ENCODE data around the gene TMPRSS3. TPM values are rescaled to one million over a fixed set of nuclear protein-coding genes. Genes with fewer than 3 reads are reported as not detected.

The TMPRSS3 gene
- total RNA-seq, 2 donors from 2014 or later, result 12.5 to 12.7 TPM

DNA sequence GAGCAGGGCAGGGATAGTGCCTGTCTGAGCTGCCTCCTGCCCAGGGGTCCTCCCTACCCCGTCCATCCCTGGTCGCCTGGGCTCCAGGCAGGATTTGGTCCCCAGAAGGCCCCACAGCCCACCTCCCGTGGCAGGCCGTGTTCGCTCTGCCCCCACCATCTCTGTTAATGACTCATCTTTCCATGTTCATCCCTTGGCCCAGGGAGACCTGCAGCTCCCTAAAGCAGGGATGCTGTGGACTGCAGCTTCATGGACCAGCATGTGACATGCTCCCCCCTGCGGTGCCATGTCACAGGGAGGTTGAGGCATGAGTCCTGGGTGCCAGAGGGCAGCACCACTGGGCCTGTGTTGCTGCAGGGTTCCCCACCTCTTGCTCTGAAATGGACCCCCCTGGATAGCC, 34.7 kb upstream of the TMPRSS3 start:
- DNase-seq, result no peak
- Histone ChIP-seq H3K36me3 (replicated peaks in 1 of 2; ENCODE audit: insufficient read depth in 1 of 2, low read depth in 2 of 2) (no peaks in the 10 kb centered on the region), H3K4me3 (no peak overlapping the region), H3K27me3 (no peaks in the 10 kb centered on the region), H3K9me3 (no peaks in the 10 kb centered on the region), H3K4me1 (no peaks in the 10 kb centered on the region), H3K27ac (no peak overlapping the region)
- no peak for ATAC-seq
- WGBS, 2 donors, result 80 to 82% methylated on average over 6 of the region's 6 CpGs
- TF ChIP-seq, protein P1, sequence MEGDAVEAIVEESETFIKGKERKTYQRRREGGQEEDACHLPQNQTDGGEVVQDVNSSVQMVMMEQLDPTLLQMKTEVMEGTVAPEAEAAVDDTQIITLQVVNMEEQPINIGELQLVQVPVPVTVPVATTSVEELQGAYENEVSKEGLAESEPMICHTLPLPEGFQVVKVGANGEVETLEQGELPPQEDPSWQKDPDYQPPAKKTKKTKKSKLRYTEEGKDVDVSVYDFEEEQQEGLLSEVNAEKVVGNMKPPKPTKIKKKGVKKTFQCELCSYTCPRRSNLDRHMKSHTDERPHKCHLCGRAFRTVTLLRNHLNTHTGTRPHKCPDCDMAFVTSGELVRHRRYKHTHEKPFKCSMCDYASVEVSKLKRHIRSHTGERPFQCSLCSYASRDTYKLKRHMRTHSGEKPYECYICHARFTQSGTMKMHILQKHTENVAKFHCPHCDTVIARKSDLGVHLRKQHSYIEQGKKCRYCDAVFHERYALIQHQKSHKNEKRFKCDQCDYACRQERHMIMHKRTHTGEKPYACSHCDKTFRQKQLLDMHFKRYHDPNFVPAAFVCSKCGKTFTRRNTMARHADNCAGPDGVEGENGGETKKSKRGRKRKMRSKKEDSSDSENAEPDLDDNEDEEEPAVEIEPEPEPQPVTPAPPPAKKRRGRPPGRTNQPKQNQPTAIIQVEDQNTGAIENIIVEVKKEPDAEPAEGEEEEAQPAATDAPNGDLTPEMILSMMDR (IDR thresholded peaks at IDR 0.05), result no peak
- TF ChIP-seq POLR2A (IDR thresholded peaks at IDR 0.05), result no peak
- intact Hi-C loops (cut with DNase I), result no loop called here

- DNase-seq (no peak), ATAC-seq (no peak)
- TF ChIP-seq POLR2A (IDR thresholded peaks at IDR 0.05), result no peak
- TF ChIP-seq, protein P1 (IDR thresholded peaks at IDR 0.05), result no peak
- Histone ChIP-seq H3K27me3 (no peaks in the 10 kb centered on the region), H3K9me3 (no peaks in the 10 kb centered on the region), H3K4me1 (no peaks in the 10 kb centered on the region), H3K4me3 (no peak overlapping the region), H3K27ac (no peak overlapping the region), H3K36me3 (replicated peaks in 1 of 2; ENCODE audit: insufficient read depth in 1 of 2, low read depth in 2 of 2) (no peaks in the 10 kb centered on the region)
- intact Hi-C loops (cut with DNase I), result no loop called here
- 39 to 46% methylated on average over 8 to 9 of the region's 9 CpGs for WGBS, 2 donors
These were observed 34.0 kb upstream of the TMPRSS3 start for GRCh38 chr21:42429856-42430255.

- Histone ChIP-seq H3K4me3 (no peak overlapping the region), H3K4me1 (no peaks in the 10 kb centered on the region), H3K9me3 (no peaks in the 10 kb centered on the region), H3K27ac (no peak overlapping the region), H3K27me3 (no peaks in the 10 kb centered on the region), H3K36me3 (replicated peaks in 1 of 2; ENCODE audit: insufficient read depth in 1 of 2, low read depth in 2 of 2) (no peaks in the 10 kb centered on the region)
- DNase-seq (no peak), ATAC-seq (no peak)
- TF ChIP-seq, protein P1 (IDR thresholded peaks at IDR 0.05), result no peak
- no peak for TF ChIP-seq POLR2A (IDR thresholded peaks at IDR 0.05)
- intact Hi-C loops (cut with DNase I), result no loop called here
- WGBS, 2 donors, result 91 to 100% methylated on average over 1 of the region's 1 CpG
These were observed 33.2 kb upstream of the TMPRSS3 start for GRCh38 chr21:42429021-42429420.

DNA sequence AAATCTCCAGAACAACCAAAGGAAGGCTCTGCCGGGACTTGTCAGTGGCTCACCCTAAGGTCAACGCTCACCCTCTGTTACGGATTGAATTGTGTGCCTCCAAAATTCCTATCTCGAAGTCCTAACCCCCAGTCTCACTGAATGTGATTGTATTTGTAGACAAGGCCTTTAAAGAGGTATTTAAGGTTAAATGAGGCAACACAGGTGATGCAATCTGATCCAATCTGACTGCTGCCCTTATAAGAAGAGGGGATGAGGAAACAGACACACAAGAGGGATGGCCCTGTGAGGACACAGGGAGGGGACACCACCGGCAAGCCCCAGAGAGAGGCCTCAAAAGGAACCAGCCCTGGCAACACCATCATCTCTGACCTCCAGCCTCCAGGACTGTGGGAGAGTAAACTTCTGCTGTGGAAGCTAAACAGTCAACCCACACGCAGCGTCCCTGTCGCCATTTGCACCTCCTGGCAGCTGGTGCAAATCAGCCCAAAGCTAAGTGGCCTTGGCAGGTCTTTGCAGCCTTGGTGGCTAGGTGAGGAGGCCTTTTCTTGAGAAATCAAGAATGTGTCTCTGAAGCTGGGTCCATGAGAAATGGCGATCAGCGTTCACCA, 32.1 kb upstream of the TMPRSS3 start:
- 60 to 76% methylated on average over 10 of the region's 10 CpGs for WGBS, 2 donors
- DNase-seq (no peak), ATAC-seq (no peak)
- no peaks in the 10 kb centered on the region for H3K36me3 ChIP-seq (replicated peaks in 1 of 2; ENCODE audit: insufficient read depth in 1 of 2, low read depth in 2 of 2)
- H3K4me1 ChIP-seq, result no peaks in the 10 kb centered on the region
- H3K27me3 ChIP-seq, result no peaks in the 10 kb centered on the region
- no peak overlapping the region for H3K27ac ChIP-seq
- H3K4me3 ChIP-seq, result no peak overlapping the region
- TF ChIP-seq, protein P1 (IDR thresholded peaks at IDR 0.05), result no peak
- TF ChIP-seq POLR2A (IDR thresholded peaks at IDR 0.05), result no peak
- H3K9me3 ChIP-seq, result no peaks in the 10 kb centered on the region
- intact Hi-C loops (cut with DNase I), result no loop called here

GRCh38 chr21:42426876-42427480, 31.1 kb upstream of the TMPRSS3 start:
- Histone ChIP-seq H3K4me1 (no peaks in the 10 kb centered on the region), H3K4me3 (no peak overlapping the region), H3K27me3 (no peaks in the 10 kb centered on the region), H3K9me3 (no peaks in the 10 kb centered on the region), H3K36me3 (replicated peaks in 1 of 2; ENCODE audit: insufficient read depth in 1 of 2, low read depth in 2 of 2) (no peaks in the 10 kb centered on the region), H3K27ac (no peak overlapping the region)
- intact Hi-C loops (cut with DNase I), result no loop called here
- ATAC-seq (no peak), DNase-seq (no peak)
- 76 to 81% methylated on average over 6 to 10 of the region's 10 CpGs for WGBS, 2 donors
- TF ChIP-seq, protein P1 (IDR thresholded peaks at IDR 0.05), result no peak
- TF ChIP-seq POLR2A (IDR thresholded peaks at IDR 0.05), result no peak
